ENCODE measurements around the gene DDX51. TPM values are rescaled to one million over a fixed set of nuclear protein-coding genes. Genes with fewer than 3 reads are reported as not detected.
A peak's percentile ranks its signal among the peaks of the same experiment; 100 is the strongest.

The DDX51 gene, protein sequence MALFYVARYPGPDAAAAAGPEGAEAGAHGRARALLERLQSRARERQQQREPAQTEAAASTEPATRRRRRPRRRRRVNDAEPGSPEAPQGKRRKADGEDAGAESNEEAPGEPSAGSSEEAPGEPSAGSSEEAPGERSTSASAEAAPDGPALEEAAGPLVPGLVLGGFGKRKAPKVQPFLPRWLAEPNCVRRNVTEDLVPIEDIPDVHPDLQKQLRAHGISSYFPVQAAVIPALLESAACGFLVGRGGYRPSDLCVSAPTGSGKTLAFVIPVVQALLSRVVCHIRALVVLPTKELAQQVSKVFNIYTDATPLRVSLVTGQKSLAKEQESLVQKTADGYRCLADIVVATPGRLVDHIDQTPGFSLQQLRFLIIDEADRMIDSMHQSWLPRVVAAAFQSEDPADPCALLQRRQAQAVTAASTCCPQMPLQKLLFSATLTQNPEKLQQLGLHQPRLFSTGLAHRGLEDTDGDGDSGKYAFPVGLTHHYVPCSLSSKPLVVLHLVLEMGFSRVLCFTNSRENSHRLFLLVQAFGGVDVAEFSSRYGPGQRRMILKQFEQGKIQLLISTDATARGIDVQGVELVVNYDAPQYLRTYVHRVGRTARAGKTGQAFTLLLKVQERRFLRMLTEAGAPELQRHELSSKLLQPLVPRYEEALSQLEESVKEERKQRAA
- total RNA-seq (2014; rRNA removed; shearing (Covaris generic)) = 7.5 and 8.2 TPM in 2 replicates
- polyA plus RNA-seq (2016; fragmentation: Nextera tagmentation; extraction: Ambion mirVana) = 3.0 and 3.7 TPM in 2 replicates

DNA sequence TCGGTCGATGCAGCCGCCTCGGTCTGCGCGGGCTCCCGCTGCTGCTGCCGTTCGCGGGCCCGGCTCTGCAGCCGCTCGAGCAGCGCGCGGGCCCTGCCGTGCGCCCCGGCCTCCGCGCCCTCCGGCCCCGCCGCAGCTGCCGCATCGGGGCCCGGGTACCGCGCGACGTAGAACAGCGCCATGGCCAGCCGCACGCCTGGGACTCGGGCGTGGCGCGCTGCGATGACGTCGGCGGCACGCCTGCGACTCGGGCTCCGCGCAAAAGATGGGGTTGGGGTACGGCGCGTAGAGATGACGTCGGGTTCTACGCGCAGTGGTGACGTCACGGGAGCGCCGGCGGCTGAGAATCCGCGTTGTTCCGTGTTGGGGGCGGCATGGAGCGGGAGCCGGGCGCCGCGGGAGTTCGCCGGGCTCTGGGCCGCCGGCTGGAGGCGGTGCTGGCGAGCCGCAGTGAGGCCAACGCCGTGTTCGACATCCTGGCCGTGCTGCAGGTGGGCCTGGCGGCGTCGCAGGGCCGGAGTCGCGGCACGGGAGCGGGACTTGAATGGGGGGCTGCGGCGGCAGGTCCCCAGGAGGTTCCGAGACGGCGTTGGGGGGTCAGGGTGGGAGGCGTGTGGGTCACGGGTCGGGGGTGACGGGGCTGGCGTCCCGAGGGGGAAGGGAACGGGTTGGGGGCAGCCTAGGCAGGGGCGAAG, at the start of gene DDX51, which contains the start of gene NOC4L:
Gene DDX51, minus strand, starts transcription at position 205 of the 695 bp plus-strand sequence. Its CDS starts 23 bp downstream, at position 182.
Gene NOC4L, plus strand, starts transcription at position 343 of the 695 bp plus-strand sequence. Its CDS starts 32 bp downstream, at position 375.
- Histone ChIP-seq H3K36me3 (ENCODE audit: low read depth) (peaks cover 4% of the 10 kb centered on the region; the same call in 1 of the 2 replicates), H3K9ac (peak within 1 kb of the TSS; percentile 90), H3F3A (ENCODE audit: insufficient read depth) (no peaks in the 10 kb centered on the region), H3K9me3 (ENCODE audit: low read depth) (no peaks in the 10 kb centered on the region), H3K27ac (peak within 1 kb of the TSS; percentile 38; the same call in 1 of the 2 replicates), H3K79me2 (ENCODE audit: insufficient read depth) (peaks cover 26% of the 10 kb centered on the region), H3K4me3 (peak within 1 kb of the TSS; percentile 88), H4K20me1 (ENCODE audit: insufficient read depth) (no peaks in the 10 kb centered on the region), H3K4me2 (ENCODE audit: unreplicated experiment) (peak within 1 kb of the TSS; percentile 74), H3K9me2 (ENCODE audit: insufficient read depth) (no peaks in the 10 kb centered on the region), H3K4me1 (ENCODE audit: insufficient read depth) (peaks cover 5% of the 10 kb centered on the region; the same call in 1 of the 2 replicates), H3K27me3 (replicated peaks; ENCODE audit: insufficient read depth) (no peaks in the 10 kb centered on the region), H2AFZ (peak within 1 kb of the TSS; percentile 77)
- 1% methylated on average over 45 to 80 of the region's 100 CpGs for WGBS, 2 experiments (ENCODE audit: low coverage in 1 of 2, low lambda C conversion rate in 2 of 2, missing lambda C conversion rate in 2 of 2)
- peak; percentile 96 for DNase-seq
- in situ Hi-C loops (cut with MboI) = no loop called here
- TF ChIP-seq EZH2 (IDR thresholded peaks at IDR 0.05; ENCODE audit: insufficient read depth, poor library complexity, severe bottlenecking) (no peak), EZH2phosphoT487 (IDR thresholded peaks at IDR 0.05; ENCODE audit: insufficient read depth, low read depth) (no peak)

DNA sequence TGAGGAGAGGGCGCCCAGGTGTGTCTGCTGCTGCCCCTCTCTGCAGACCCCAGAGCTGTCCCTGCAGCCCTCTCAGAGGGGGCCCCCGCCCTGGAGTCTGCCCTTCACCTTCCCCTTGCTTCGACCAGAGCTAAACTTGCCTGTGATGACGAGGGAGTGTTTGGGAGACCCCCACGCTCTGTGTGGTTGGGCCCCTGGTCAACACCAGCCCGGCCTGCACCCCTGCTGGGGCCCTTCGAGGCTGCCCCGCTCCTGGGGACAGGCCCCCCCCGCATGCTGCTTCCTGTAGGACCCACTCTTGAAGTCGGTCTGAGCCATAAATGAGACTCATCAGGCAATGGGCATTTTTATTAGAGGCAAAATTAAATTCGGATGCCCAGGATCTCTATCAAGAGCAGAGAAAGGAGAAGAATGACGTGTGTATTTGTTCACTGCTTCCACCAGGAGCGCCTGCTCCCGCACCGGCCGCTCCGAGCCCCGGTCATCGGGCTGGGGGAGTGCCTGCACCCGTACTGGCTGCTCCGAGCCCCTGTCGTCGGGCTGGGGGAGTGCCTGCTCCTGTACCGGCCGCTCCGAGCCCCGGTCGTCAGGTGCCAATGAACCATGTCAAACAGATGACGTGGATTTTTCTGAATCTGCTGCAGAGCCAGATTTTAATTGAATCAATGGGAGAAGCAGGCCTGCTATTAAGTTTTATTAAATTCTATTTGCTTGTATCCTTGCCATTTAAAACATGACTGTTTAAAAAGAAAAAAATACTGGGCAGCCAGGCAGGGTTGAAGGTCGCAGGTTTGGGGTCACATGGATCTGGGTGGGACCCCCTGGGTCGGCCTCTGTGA, 47.8 kb upstream of the DDX51 start:
- Histone ChIP-seq H4K20me1 (ENCODE audit: insufficient read depth) (no peaks in the 10 kb centered on the region), H3K27ac (no peak overlapping the region), H3F3A (ENCODE audit: insufficient read depth) (no peaks in the 10 kb centered on the region), H2AFZ (no peak overlapping the region), H3K27me3 (replicated peaks; ENCODE audit: insufficient read depth) (no peaks in the 10 kb centered on the region), H3K9me2 (ENCODE audit: insufficient read depth) (no peaks in the 10 kb centered on the region), H3K79me2 (ENCODE audit: insufficient read depth) (no peaks in the 10 kb centered on the region), H3K4me3 (no peak overlapping the region), H3K9ac (no peak overlapping the region), H3K4me2 (ENCODE audit: unreplicated experiment) (no peak overlapping the region), H3K36me3 (ENCODE audit: low read depth) (no peaks in the 10 kb centered on the region), H3K4me1 (ENCODE audit: insufficient read depth) (no peaks in the 10 kb centered on the region), H3K9me3 (ENCODE audit: low read depth) (no peaks in the 10 kb centered on the region)
- in situ Hi-C loops (cut with MboI) = no loop called here
- TF ChIP-seq EZH2phosphoT487 (IDR thresholded peaks at IDR 0.05; ENCODE audit: insufficient read depth, low read depth) (no peak), EZH2 (IDR thresholded peaks at IDR 0.05; ENCODE audit: insufficient read depth, poor library complexity, severe bottlenecking) (no peak)
- 57 to 60% methylated on average over 29 to 31 of the region's 31 CpGs for WGBS, 2 experiments (ENCODE audit: low coverage in 1 of 2, low lambda C conversion rate in 2 of 2, missing lambda C conversion rate in 2 of 2)
- no peak for DNase-seq

GRCh38 chr12:132190834-132191500, 46.8 kb upstream of the DDX51 start:
- in situ Hi-C loops (cut with MboI) = no loop called here
- H3K27me3 ChIP-seq (replicated peaks; ENCODE audit: insufficient read depth) = peaks cover under 1% of the 10 kb centered on the region; the same call in 1 of the 2 replicates
- 93 to 94% methylated on average over 30 of the region's 30 CpGs for WGBS, 2 experiments (ENCODE audit: low coverage in 1 of 2, low lambda C conversion rate in 2 of 2, missing lambda C conversion rate in 2 of 2)

More at GRCh38 chr12:132190834-132191500, 46.8 kb upstream of the DDX51 start:
- Histone ChIP-seq H3K4me2 (ENCODE audit: unreplicated experiment) (no peak overlapping the region), H3K36me3 (ENCODE audit: low read depth) (no peaks in the 10 kb centered on the region), H3K9me3 (ENCODE audit: low read depth) (no peaks in the 10 kb centered on the region), H3K9ac (no peak overlapping the region), H3K9me2 (ENCODE audit: insufficient read depth) (no peaks in the 10 kb centered on the region), H3K27ac (no peak overlapping the region), H3F3A (ENCODE audit: insufficient read depth) (no peaks in the 10 kb centered on the region), H3K4me1 (ENCODE audit: insufficient read depth) (no peaks in the 10 kb centered on the region), H2AFZ (no peak overlapping the region), H4K20me1 (ENCODE audit: insufficient read depth) (no peaks in the 10 kb centered on the region), H3K4me3 (no peak overlapping the region), H3K79me2 (ENCODE audit: insufficient read depth) (no peaks in the 10 kb centered on the region)
- TF ChIP-seq EZH2phosphoT487 (IDR thresholded peaks at IDR 0.05; ENCODE audit: insufficient read depth, low read depth) = no peak
- no peak for TF ChIP-seq EZH2 (IDR thresholded peaks at IDR 0.05; ENCODE audit: insufficient read depth, poor library complexity, severe bottlenecking)
- DNase-seq = no peak
